Caco-2 (cell line): Measurements from ENCODE around the gene LRP8. TPM values are rescaled to one million over a fixed set of nuclear protein-coding genes. Genes with fewer than 3 reads are reported as not detected.

Experiments used
- BruUV-seq: library from RNA; stranded (reverse); fragments of 400-500 nt; replicated peaks from 2 replicates; lab custom pipeline; 2021; lab: Mats Ljungman, UMichigan
- CTCF ChIA-PET: fragments of 300-600 bp; sonication (Branson Sonifier 250); formaldehyde crosslinking; loops from one replicate; lab custom pipeline; 2022; ENCODE audit warnings: antibody characterized with exemption; lab: Charles Lee
- POLR2A ChIA-PET: fragments of 300-600 bp; sonication (Branson Sonifier 250); formaldehyde crosslinking; loops from one replicate; lab custom pipeline; 2022; ENCODE audit warnings: antibody characterized with exemption; lab: Charles Lee
- DNase-seq, 2 experiments: peaks; one replicate each; pipeline versions ENCODE4 v3.0.0 to v3.0.0-alpha.2; 2020 to 2022
- H3K27me3 ChIP-seq: replicated peaks from 2 replicates; pipeline ENCODE4 v1.6.0; 2011; ENCODE audit warnings: low read length; ENCODE audit not compliant: control insufficient read depth, insufficient read depth
- H3K36me3 ChIP-seq: 2 replicates; pipeline ENCODE4 v1.5.1; 2011; ENCODE audit warnings: low read length; ENCODE audit not compliant: control insufficient read depth, insufficient read depth
- H3K4me1 ChIP-seq: fragments of 250-450 bp; sonication (Bioruptor Pico); 2 replicates; pipeline ENCODE4 v1.5.1; 2020; ENCODE audit warnings: mild to moderate bottlenecking
- H3K4me3 ChIP-seq: 2 replicates; pipeline ENCODE4 v1.5.1; 2011; ENCODE audit warnings: low read depth, mild to moderate bottlenecking, control low read depth, low read length
- H3K9me3 ChIP-seq: fragments of 250-450 bp; sonication (Bioruptor Pico); 2 replicates; pipeline ENCODE4 v1.5.1; 2020; ENCODE audit warnings: mild to moderate bottlenecking, moderate library complexity
- H3K27ac Mint-ChIP-seq: one replicate; pipeline ENCODE4 v1.8.0; 2022; ENCODE audit warnings: mixed read lengths; ENCODE audit not compliant: unreplicated experiment
- H3K27me3 Mint-ChIP-seq: one replicate; pipeline ENCODE4 v1.8.0; 2022; ENCODE audit warnings: mixed read lengths; ENCODE audit not compliant: insufficient read depth, unreplicated experiment
- H3K36me3 Mint-ChIP-seq: one replicate; pipeline ENCODE4 v1.8.0; 2022; ENCODE audit warnings: mild to moderate bottlenecking, mixed read lengths; ENCODE audit not compliant: insufficient read depth, unreplicated experiment
- H3K4me1 Mint-ChIP-seq: one replicate; pipeline ENCODE4 v1.8.0; 2022; ENCODE audit warnings: low read depth, mixed read lengths; ENCODE audit not compliant: unreplicated experiment
- H3K4me3 Mint-ChIP-seq: one replicate; pipeline ENCODE4 v1.8.0; 2022; ENCODE audit warnings: mild to moderate bottlenecking, moderate library complexity, mixed read lengths; ENCODE audit not compliant: unreplicated experiment
- H3K9me3 Mint-ChIP-seq: one replicate; pipeline ENCODE4 v1.8.0; 2022; ENCODE audit warnings: mixed read lengths; ENCODE audit not compliant: unreplicated experiment
- intact Hi-C: fragments of 100-400 bp; cut with micrococcal nuclease; formaldehyde crosslinking; loops from one replicate; pipeline ENCODE4 v1.10.0; 2022; ENCODE audit not compliant: unreplicated experiment
- total RNA-seq: library from RNA; stranded (reverse); gene quantifications from 2 replicates; pipeline ENCODE4 v1.2.3, GENCODE V29; 2022
- TF ChIP-seq, protein P1 (sequence below), 2 experiments: fragments of 200-600 bp in 1 of 2; IDR thresholded peaks; 1 replicate in 1 of 2; 2 replicates in 1 of 2; pipeline versions ENCODE4 v1.5.1 to v1.8.0; 2011 to 2022; ENCODE audit warnings: antibody characterized with exemption in 1 of 2, control low read depth in 1 of 2, inconsistent platforms in 1 of 2, low read depth in 1 of 2, low read length in 1 of 2, mild to moderate bottlenecking in 1 of 2, moderate library complexity in 1 of 2; ENCODE audit not compliant: insufficient read depth in 1 of 2, severe bottlenecking in 1 of 2, unreplicated experiment in 1 of 2

The LRP8 gene
- total RNA-seq, 1 experiment from 2014 or later = 11.8 TPM

DNA sequence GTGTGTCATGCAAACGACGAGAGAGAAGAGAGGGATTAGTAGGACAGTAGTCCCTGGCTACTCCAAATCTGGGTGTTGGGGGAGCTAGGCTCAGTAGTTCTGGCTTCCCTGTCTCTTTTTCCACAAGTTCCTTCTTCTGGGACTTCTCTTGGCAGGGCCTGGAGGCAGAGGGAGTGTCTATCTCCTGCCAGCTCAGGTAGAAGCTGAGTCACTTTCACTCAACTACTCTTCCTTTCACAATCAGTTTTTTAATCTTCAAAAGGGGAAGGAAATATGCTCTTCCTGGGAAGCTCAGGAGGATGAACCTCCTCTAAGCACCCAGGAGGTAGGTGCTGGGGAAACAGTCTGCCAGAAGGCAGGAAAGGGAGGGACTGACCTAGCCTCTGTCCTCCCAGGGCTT, 54.3 kb downstream of the LRP8 start:
- no peaks in the 10 kb centered on the region for H3K36me3 ChIP-seq
- H3K9me3 Mint-ChIP-seq = no peaks in the 10 kb centered on the region
- no peak overlapping the region for H3K27ac Mint-ChIP-seq
- no peak overlapping the region for H3K4me3 Mint-ChIP-seq
- H3K4me1 Mint-ChIP-seq = peaks cover 8% of the 10 kb centered on the region
- no peak overlapping the region for H3K4me3 ChIP-seq
- H3K9me3 ChIP-seq = no peaks in the 10 kb centered on the region
- DNase-seq = no peak
- TF ChIP-seq, protein P1, sequence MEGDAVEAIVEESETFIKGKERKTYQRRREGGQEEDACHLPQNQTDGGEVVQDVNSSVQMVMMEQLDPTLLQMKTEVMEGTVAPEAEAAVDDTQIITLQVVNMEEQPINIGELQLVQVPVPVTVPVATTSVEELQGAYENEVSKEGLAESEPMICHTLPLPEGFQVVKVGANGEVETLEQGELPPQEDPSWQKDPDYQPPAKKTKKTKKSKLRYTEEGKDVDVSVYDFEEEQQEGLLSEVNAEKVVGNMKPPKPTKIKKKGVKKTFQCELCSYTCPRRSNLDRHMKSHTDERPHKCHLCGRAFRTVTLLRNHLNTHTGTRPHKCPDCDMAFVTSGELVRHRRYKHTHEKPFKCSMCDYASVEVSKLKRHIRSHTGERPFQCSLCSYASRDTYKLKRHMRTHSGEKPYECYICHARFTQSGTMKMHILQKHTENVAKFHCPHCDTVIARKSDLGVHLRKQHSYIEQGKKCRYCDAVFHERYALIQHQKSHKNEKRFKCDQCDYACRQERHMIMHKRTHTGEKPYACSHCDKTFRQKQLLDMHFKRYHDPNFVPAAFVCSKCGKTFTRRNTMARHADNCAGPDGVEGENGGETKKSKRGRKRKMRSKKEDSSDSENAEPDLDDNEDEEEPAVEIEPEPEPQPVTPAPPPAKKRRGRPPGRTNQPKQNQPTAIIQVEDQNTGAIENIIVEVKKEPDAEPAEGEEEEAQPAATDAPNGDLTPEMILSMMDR (IDR thresholded peaks at IDR 0.05; ENCODE audit: insufficient read depth in 1 of 2, low read depth in 1 of 2, low read length in 1 of 2, severe bottlenecking in 1 of 2, unreplicated experiment in 1 of 2) = no peak
- no peaks in the 10 kb centered on the region for H3K27me3 ChIP-seq
- ChIA-PET POLR2A (no interaction called here), CTCF (no interaction called here)
- H3K4me1 ChIP-seq = no peaks in the 10 kb centered on the region
- H3K27me3 Mint-ChIP-seq = no peaks in the 10 kb centered on the region
- no TSS peak for BruUV-seq
- H3K36me3 Mint-ChIP-seq = peaks cover 6% of the 10 kb centered on the region
- intact Hi-C loops = no loop called here

DNA sequence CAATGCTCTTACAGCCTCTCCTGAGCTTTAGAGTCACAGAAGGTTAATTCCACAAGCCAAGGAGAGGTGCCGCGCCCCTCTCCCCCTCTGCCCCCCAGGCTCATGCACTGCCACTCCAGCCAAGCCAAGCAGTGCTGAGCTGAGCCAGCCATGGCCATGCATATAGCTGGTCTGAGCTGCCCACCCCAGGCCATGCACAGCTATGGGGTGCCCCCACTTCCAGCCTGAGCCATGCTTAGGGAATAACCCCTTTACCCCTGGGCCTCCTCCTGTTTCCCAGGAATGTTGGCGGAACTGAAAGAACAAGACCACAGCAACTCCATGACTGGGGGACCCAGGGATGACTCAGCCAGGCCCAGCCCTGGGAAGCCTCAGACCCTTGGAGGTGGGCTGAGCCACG, 55.5 kb downstream of the LRP8 start:
- H3K9me3 ChIP-seq = no peaks in the 10 kb centered on the region
- no peak overlapping the region for H3K4me3 Mint-ChIP-seq
- BruUV-seq = no TSS peak
- H3K27me3 Mint-ChIP-seq = no peaks in the 10 kb centered on the region
- H3K36me3 Mint-ChIP-seq = peaks cover 6% of the 10 kb centered on the region
- H3K36me3 ChIP-seq = no peaks in the 10 kb centered on the region
- peaks cover 8% of the 10 kb centered on the region for H3K4me1 Mint-ChIP-seq
- H3K9me3 Mint-ChIP-seq = no peaks in the 10 kb centered on the region
- H3K4me3 ChIP-seq = no peak overlapping the region
- CTCF ChIA-PET = no interaction called here
- intact Hi-C loops = no loop called here
- POLR2A ChIA-PET = no interaction called here
- H3K27me3 ChIP-seq = no peaks in the 10 kb centered on the region
- TF ChIP-seq, protein P1 (IDR thresholded peaks at IDR 0.05; ENCODE audit: insufficient read depth in 1 of 2, low read depth in 1 of 2, low read length in 1 of 2, severe bottlenecking in 1 of 2, unreplicated experiment in 1 of 2) = no peak
- DNase-seq = no peak
- H3K27ac Mint-ChIP-seq = no peak overlapping the region
- no peaks in the 10 kb centered on the region for H3K4me1 ChIP-seq

DNA sequence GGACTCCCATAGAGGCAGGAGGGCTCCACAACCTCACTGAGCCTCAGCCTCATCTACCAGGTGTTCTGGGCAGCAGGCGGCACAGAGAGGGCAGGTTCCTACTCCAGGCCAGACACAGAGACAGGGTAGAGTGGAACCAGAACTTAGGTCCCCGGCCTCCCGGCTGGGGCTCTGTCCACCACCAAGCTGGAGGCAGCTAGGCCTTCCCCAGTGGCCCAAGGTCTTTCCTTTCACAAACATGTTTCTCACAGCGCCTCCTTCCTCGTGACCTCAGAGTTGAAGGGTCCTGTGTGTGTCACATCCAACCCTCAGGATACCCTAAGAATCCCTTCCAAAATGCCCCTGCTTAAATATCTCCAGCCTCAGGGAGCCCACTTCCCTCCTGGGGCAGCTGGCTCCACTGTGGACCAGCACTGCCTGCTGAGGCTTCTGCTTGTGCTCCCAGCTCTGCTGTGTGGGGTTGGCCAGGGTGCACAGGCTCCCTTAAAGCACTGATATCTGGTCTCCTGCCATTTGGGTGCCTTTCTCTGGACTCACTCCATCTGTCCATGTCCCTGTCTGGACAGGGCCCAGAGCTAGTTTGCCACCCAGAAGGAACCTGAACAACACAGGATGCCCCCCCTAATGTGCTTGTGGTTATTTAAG, 56.3 kb downstream of the LRP8 start:
- no peak for DNase-seq

More for the DNA sequence above, 56.3 kb downstream of the LRP8 start:
- no peaks in the 10 kb centered on the region for H3K36me3 ChIP-seq
- no peaks in the 10 kb centered on the region for H3K9me3 Mint-ChIP-seq
- ChIA-PET POLR2A (no interaction called here), CTCF (no interaction called here)
- H3K27ac Mint-ChIP-seq = no peak overlapping the region
- no peak overlapping the region for H3K4me3 ChIP-seq
- H3K27me3 Mint-ChIP-seq = no peaks in the 10 kb centered on the region
- no TSS peak for BruUV-seq
- H3K27me3 ChIP-seq = no peaks in the 10 kb centered on the region
- no peak overlapping the region for H3K4me3 Mint-ChIP-seq
- TF ChIP-seq, protein P1 (IDR thresholded peaks at IDR 0.05; ENCODE audit: insufficient read depth in 1 of 2, low read depth in 1 of 2, low read length in 1 of 2, severe bottlenecking in 1 of 2, unreplicated experiment in 1 of 2) = no peak
- H3K4me1 ChIP-seq = no peaks in the 10 kb centered on the region
- intact Hi-C loops = no loop called here
- H3K36me3 Mint-ChIP-seq = peaks cover 6% of the 10 kb centered on the region
- H3K4me1 Mint-ChIP-seq = peaks cover 8% of the 10 kb centered on the region
- H3K9me3 ChIP-seq = no peaks in the 10 kb centered on the region
